ACC112 (cell line): ENCODE data around the gene PIGP.

Source experiments
- H2AFZ ChIP-seq: fragments of 200-600 bp; sonication (generic); one replicate; pipeline ENCODE4 v1.6.0; 2017; ENCODE audit warnings: antibody characterized with exemption, low read length; ENCODE audit not compliant: unreplicated experiment
- H3K27ac ChIP-seq: fragments of 200-600 bp; sonication (generic); 2 replicates; pipeline ENCODE4 v1.5.1; 2014; ENCODE audit warnings: low read depth, mild to moderate bottlenecking, antibody characterized with exemption, low read length, moderate library complexity
- H3K27me3 ChIP-seq: fragments of 200-600 bp; sonication (generic); 2 replicates; pipeline ENCODE4 v1.6.1; 2014; ENCODE audit warnings: mild to moderate bottlenecking, antibody characterized with exemption, low read length, moderate library complexity, mixed read lengths; ENCODE audit not compliant: insufficient read depth
- H3K36me3 ChIP-seq: fragments of 200-600 bp; sonication (generic); 2 replicates; pipeline ENCODE4 v1.6.1; 2016; ENCODE audit warnings: mild to moderate bottlenecking, antibody characterized with exemption, low read length, moderate library complexity, mixed read lengths; ENCODE audit not compliant: insufficient read depth
- H3K4me1 ChIP-seq: fragments of 200-600 bp; sonication (generic); one replicate; pipeline ENCODE4 v1.6.1; 2016; ENCODE audit warnings: low read length, mixed read lengths; ENCODE audit not compliant: insufficient read depth, unreplicated experiment, control insufficient read depth
- H3K4me3 ChIP-seq: fragments of 200-600 bp; sonication (generic); 2 replicates; pipeline ENCODE4 v1.5.1; 2014; ENCODE audit warnings: mild to moderate bottlenecking, low read depth, low read length
- H3K79me2 ChIP-seq: fragments of 200-600 bp; sonication (generic); one replicate; pipeline ENCODE4 v1.6.0; 2016; ENCODE audit warnings: low read length; ENCODE audit not compliant: control insufficient read depth, unreplicated experiment, insufficient read depth

The PIGP gene

DNA sequence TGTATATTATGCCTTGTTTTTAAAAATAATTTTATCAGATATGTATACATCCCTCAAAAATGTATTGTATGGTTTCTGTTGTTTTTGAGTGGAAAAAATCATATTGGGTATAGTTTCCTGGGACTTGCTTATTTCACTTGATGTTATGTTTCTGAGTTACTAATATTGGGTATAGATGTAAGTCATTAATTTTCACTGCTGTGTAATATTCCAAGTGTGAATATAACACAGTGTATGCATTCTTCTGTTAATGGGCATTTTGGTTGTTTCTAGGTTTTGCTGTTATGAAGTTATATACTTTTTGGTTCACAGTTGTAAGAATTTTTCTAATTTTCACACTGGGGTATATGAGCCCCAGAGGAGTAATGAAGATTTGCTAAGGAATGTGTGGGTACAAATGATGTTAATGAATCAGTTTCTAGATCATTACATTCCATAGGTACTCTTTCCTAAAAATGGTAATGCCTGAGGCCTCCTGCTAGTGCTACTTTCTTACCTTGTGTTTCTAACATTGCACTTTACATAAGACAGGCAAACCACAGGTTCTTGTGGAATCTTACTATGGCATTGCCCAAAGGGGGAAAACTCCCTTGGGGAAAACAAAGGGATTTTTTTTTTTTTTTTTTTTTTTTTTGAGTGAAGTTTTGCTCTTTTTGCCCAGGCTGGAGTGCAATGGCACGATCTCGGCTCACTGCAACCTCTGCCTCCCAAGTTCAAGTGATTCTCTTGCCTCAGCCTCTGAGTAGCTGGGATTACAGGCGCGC, 3.4 kb upstream of the PIGP start:
- H3K79me2 ChIP-seq = peaks cover 76% of the 10 kb centered on the region
- no peaks in the 10 kb centered on the region for H3K27me3 ChIP-seq
- no peak overlapping the region for H2AFZ ChIP-seq
- H3K27ac ChIP-seq = no peak overlapping the region
- H3K36me3 ChIP-seq = no peaks in the 10 kb centered on the region
- H3K4me3 ChIP-seq = no peak overlapping the region
- peaks cover 9% of the 10 kb centered on the region for H3K4me1 ChIP-seq

DNA sequence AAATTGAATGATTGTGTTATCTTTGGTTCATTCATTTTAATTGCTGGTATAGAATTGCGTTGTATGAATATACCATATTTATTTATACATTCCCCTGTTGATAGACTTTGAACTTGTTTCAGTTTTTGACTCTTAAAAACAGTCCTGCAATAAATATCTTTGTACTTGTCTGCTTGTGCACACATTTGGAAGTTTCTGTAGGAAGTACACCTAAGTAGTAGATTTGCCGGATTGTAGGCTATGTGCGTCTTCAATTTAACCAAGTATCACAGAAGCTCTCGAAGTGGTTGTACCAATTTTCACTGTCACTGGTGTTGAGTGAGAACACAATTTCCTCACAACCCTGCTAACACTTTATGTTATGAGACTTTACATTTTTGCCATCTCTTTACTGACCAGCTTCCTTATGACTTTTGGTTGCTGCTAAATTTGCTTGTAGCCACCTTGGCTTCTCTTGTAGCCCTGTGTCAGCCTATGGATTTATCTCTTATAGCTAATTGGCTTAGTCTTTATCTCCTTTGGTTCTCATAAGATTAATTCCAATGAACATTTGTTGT, 2.4 kb upstream of the PIGP start:
- Histone ChIP-seq H3K79me2 (peaks cover 71% of the 10 kb centered on the region), H3K27me3 (no peaks in the 10 kb centered on the region), H3K4me1 (peaks cover 14% of the 10 kb centered on the region), H2AFZ (no peak overlapping the region), H3K27ac (no peak overlapping the region), H3K4me3 (peak overlapping the region; percentile 99), H3K36me3 (no peaks in the 10 kb centered on the region)

DNA sequence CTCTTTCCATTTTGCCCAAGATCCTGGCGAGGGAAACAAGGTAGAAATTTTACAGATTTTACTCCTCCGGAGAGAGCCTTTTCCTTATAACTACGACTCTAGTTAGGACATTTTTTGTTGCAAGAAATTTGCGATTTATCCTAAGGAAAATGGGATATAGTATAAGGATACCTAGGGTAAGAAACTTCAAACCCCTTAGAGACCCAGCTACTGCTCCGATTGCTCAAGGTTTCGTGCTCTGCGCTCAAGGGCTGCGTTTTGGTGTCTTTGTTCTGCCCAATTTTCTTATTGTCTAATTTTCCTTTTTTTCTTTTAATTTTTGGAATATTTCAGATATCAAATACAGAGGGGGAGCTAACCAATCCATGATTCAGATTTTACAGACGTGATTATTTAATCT, 1.7 kb upstream of the PIGP start:
- peaks cover 65% of the 10 kb centered on the region for H3K79me2 ChIP-seq
- peak overlapping the region; percentile 16 for H2AFZ ChIP-seq
- H3K4me1 ChIP-seq = peaks cover 14% of the 10 kb centered on the region
- peak overlapping the region; percentile 99 for H3K4me3 ChIP-seq
- H3K27me3 ChIP-seq = no peaks in the 10 kb centered on the region
- no peaks in the 10 kb centered on the region for H3K36me3 ChIP-seq
- peak overlapping the region; percentile 64; the same call in 1 of the 2 replicates for H3K27ac ChIP-seq

DNA sequence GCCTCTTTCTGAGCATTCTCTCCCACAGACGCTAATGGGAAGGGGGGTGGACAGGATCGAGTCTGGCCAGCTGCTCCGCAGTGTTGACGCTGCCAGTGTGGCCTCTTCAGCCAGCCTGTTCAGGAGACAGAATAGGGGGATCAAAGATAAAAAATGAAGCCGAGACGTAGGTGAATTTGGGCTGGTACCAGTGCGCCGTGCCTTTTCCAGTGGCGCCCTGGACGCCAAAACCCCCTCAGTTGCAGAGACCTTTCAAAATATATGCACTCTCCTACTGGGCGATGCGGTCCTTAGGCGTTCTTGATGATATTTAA, 1.3 kb upstream of the PIGP start:
- no peaks in the 10 kb centered on the region for H3K36me3 ChIP-seq
- peaks cover 14% of the 10 kb centered on the region for H3K4me1 ChIP-seq
- no peaks in the 10 kb centered on the region for H3K27me3 ChIP-seq
- peak overlapping the region; percentile 99 for H3K4me3 ChIP-seq
- H3K79me2 ChIP-seq = peaks cover 61% of the 10 kb centered on the region
- H3K27ac ChIP-seq = peak overlapping the region; percentile 64; the same call in 1 of the 2 replicates
- H2AFZ ChIP-seq = peak overlapping the region; percentile 16

DNA sequence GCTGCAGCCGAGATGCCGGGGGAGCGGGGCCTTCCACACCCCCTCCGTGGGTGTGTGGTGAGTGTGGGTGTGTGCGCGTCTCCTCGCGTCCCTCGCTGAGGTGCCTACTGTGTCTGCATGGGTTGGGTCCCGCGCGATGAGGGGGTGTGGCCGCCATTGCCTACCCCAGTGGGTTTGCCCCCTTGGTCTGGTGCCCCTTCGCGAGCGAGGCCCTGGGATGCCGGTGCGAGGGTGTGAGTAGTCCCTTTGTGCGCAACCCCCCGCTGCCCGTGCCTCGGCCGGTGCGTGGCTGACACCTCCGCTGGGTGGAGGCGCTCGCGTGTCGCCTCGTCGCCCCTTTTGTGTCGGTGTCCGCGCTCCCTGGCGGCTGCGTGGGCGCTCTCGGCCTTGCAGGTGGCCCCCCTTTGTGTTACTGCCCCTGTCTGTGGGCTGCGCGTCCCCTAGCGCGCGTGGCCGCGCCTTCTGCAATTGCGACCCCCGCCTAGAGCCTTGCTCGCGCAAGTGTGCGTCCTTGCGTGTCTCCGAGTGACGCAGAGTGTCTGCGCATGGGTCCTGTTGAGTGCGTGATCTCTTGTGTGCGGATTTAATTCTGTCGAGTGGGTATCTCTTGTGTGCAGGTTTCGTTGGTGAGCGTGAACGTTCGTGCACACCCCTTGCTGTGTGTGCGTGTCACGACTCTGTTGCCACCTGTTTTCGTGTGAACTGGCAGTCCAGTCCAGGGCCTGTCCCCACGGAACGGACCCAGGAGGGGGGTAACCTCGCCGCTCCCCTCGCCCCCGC, 736 bp upstream of the PIGP start:
- Histone ChIP-seq H3K4me3 (peak overlapping the region; percentile 99), H3K4me1 (peaks cover 14% of the 10 kb centered on the region), H3K79me2 (peaks cover 56% of the 10 kb centered on the region), H3K36me3 (peaks cover 3% of the 10 kb centered on the region; the same call in 1 of the 2 replicates), H2AFZ (peak overlapping the region; percentile 68), H3K27me3 (no peaks in the 10 kb centered on the region), H3K27ac (peak overlapping the region; percentile 64; the same call in 1 of the 2 replicates)

DNA sequence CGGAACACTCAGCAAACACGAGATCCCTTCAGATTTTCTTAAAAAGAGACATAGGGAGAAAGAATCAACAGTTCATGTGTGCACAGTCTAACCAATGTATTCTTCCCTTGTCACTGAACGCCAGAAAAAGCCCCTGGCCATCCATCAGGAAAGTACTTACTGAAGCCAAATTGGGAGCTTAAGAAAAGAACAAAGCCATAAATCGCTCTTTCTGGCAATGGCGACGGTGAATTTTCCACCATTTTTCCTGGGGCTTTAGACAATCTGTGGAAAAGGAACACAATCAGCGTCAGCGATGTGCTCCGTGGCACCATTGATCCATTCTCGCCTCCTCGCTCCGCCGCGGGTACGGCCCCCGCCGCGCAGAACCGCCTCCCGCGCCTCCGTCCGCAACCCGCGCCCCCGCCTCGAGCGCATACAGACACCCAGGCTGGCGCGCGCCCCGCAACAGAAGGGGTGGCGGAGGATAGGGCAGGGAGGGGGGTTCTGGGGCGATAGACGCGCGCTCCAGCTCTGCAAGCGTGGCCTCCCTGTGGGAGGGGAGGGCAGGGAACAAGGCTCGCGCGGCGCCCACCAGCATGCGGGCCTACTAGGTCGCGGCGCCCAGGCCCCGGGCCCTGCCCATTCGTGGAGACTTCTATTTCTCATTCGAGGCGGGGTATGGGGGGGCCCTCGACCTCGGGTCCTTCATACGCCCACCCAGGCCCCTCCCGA, 440 bp downstream of the PIGP start:
- Histone ChIP-seq H3K79me2 (peaks cover 47% of the 10 kb centered on the region), H3K4me1 (peaks cover 14% of the 10 kb centered on the region), H3K36me3 (peaks cover 8% of the 10 kb centered on the region; the same call in 1 of the 2 replicates), H3K27me3 (no peaks in the 10 kb centered on the region), H3K4me3 (peak overlapping the region; percentile 99), H2AFZ (peak overlapping the region; percentile 40), H3K27ac (peak overlapping the region; percentile 92)

DNA sequence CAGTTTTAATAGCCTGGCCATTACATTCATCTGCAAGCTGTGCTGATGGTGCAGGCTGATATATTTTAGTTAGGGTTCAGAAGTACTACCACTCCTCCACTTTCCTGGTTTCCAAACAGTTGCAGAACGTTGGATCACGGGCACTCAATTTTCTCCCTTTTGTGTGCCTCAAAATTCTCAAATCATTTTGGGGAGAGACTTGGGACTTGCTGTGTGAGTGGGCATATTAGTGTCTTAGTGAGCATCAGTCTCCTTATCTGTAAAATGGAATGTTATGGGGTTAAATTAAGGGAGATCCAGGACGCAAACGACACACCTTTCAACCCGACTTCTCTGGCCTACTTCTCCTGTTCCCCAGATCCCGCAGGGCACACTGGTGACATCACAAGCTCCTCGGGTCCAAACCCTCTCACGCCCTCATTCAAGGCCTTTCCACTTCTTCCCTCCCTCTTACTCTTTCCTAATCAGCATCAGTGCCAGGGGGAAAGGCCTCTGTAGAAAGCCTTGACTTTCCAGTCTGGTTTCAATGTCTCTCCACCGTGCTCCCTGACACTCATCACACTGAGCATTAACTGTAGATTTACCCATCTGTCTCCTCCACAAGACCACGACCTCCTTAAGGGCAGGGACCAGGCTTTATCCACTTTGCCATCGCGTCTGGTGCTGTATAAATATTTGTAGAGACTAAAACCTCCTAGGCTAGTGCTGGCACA, 1.2 kb downstream of the PIGP start:
- Histone ChIP-seq H3K27ac (peak overlapping the region; percentile 92), H3K79me2 (peaks cover 43% of the 10 kb centered on the region), H3K4me1 (peaks cover 14% of the 10 kb centered on the region), H3K36me3 (peaks cover 8% of the 10 kb centered on the region; the same call in 1 of the 2 replicates), H3K27me3 (no peaks in the 10 kb centered on the region), H3K4me3 (peak overlapping the region; percentile 99), H2AFZ (peak overlapping the region; percentile 40)

DNA sequence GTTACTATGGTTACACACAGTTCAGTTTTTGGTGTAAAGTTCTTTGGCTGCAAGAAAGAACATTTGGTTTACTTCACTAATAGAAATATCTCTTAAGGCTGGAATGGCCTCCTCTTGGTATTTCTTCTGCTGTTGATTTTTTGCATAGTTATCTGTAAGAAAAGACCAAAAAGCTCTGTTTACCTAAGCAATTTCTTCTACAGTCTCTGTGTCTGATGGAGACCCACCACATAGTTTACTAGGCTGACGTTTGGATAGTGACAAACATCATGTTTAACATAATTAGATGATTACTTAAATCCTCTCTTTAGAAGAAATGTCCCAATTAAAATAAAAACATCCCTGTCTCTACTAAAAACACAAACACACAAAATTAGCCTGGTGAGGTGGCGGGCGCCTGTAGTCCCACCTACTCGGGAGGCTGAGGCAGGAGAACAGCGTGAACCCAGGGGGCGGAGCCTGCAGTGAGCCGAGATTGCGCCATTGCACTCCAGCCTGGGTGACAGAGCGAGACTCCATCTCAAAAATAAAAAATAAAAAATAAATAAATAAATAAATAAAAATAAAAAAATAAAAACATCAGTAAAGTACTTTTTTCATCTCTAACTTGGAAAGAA, 7.2 kb downstream of the PIGP start:
- H3K79me2 ChIP-seq = no peaks in the 10 kb centered on the region
- no peak overlapping the region for H3K27ac ChIP-seq
- H3K27me3 ChIP-seq = no peaks in the 10 kb centered on the region
- peaks cover 20% of the 10 kb centered on the region for H3K4me1 ChIP-seq
- H3K4me3 ChIP-seq = no peak overlapping the region
- no peak overlapping the region for H2AFZ ChIP-seq
- H3K36me3 ChIP-seq = peaks cover 17% of the 10 kb centered on the region

DNA sequence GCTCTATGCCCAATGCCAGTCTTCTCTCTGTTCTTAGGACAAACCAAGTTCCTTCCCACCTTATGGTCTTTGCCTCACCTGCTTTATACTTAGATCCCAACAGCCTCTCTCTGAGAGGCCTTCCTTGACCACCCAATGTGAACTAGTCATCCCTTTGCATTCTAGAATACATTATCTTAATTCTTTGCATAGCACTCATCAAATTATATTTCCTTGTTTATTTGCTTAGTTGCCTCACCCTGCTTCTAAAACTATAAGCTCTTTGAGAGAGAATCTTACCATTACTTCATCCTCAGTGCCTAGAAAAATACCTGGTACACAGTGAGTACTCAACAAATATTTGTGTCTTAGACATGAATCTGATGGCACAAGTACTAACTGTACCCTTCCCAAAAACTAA, 8.0 kb downstream of the PIGP start:
- Histone ChIP-seq H3K36me3 (peaks cover 17% of the 10 kb centered on the region), H3K4me1 (peaks cover 27% of the 10 kb centered on the region), H3K27ac (no peak overlapping the region), H3K4me3 (no peak overlapping the region), H3K27me3 (no peaks in the 10 kb centered on the region), H2AFZ (no peak overlapping the region), H3K79me2 (no peaks in the 10 kb centered on the region)
